ENCODE data around the gene FGD2.

FGD2 gene

DNA sequence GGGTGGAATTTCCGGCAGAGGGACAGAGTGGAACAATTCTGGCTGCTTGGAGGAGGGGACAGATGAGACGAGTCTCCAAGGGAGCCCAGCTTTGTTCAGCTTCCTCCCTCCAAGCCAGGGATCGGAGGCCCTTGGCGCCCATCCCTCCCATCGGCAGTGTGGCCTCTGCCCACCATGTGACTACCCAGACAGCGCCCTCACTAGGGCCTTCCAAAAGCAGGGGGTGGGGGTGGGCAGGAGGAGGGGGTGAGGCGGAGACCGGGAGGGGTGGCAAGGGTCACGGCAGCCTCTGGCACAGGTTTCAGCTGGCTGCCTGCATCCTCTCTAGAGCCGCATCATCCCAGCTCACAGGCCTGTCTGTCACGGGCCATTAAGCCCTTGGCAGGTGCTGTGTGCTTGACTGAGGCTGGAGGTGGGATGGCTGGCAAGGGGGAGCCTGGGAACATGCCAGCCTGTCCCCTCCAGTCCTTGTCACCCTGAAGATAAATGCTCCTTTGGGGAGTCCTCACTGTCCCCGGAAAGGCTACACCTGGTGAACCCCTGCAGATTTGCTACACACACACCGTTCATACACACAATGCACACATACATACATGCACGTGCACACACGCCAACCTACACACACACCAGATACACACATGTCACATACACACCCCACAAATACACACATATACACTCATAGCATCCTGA lies 6.2 kb upstream of the FGD2 start:
- TF ChIP-seq, protein P1, sequence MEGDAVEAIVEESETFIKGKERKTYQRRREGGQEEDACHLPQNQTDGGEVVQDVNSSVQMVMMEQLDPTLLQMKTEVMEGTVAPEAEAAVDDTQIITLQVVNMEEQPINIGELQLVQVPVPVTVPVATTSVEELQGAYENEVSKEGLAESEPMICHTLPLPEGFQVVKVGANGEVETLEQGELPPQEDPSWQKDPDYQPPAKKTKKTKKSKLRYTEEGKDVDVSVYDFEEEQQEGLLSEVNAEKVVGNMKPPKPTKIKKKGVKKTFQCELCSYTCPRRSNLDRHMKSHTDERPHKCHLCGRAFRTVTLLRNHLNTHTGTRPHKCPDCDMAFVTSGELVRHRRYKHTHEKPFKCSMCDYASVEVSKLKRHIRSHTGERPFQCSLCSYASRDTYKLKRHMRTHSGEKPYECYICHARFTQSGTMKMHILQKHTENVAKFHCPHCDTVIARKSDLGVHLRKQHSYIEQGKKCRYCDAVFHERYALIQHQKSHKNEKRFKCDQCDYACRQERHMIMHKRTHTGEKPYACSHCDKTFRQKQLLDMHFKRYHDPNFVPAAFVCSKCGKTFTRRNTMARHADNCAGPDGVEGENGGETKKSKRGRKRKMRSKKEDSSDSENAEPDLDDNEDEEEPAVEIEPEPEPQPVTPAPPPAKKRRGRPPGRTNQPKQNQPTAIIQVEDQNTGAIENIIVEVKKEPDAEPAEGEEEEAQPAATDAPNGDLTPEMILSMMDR (IDR thresholded peaks at IDR 0.05; ENCODE audit: low read depth, low read length) = no peak
- DNase-seq (ENCODE audit: low read depth in 2 of 2) = no peak
- no peak overlapping the region for H3K4me3 ChIP-seq (replicated peaks in 1 of 2; ENCODE audit: low read depth in 2 of 2, low read length in 2 of 2)

DNA sequence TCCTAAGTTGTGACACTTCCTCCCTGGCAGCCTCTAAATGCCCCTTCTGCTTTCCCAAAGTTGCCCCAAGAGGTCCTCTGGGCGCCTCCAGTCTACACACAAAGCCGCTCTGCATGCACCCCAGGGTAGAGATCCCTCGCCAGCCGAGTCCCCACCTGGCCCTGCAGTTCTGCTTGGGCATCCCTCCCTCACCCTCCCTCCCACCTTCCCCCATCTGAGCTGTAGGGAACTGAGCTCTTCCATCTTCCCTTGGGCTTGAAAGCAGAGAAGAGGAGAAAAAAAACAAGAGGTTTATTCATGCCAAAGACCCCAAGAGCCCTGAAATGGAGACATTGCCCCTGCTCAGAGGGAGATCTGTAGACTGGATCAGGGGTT lies 5.7 kb upstream of the FGD2 start:
- TF ChIP-seq, protein P1 (IDR thresholded peaks at IDR 0.05; ENCODE audit: low read depth, low read length) = no peak
- DNase-seq (ENCODE audit: low read depth in 2 of 2) = no peak
- H3K4me3 ChIP-seq (replicated peaks in 1 of 2; ENCODE audit: low read depth in 2 of 2, low read length in 2 of 2) = no peak overlapping the region

- TF ChIP-seq, protein P1 (IDR thresholded peaks at IDR 0.05; ENCODE audit: low read depth, low read length) = no peak
- DNase-seq (ENCODE audit: low read depth in 2 of 2) = no peak
- no peak overlapping the region for H3K4me3 ChIP-seq (replicated peaks in 1 of 2; ENCODE audit: low read depth in 2 of 2, low read length in 2 of 2)
Observed at GRCh38 chr6:37004044-37004980, 1.1 kb upstream of the FGD2 start.

GRCh38 chr6:37005827-37006567 lies 542 bp downstream of the FGD2 start:
- TF ChIP-seq, protein P1 (IDR thresholded peaks at IDR 0.05; ENCODE audit: low read depth, low read length) = no peak
- H3K4me3 ChIP-seq (replicated peaks in 1 of 2; ENCODE audit: low read depth in 2 of 2, low read length in 2 of 2) = no peak overlapping the region
- DNase-seq (ENCODE audit: low read depth in 2 of 2) = no peak

- DNase-seq (ENCODE audit: low read depth in 2 of 2) = peak; percentile 26 to 33
- TF ChIP-seq, protein P1 (IDR thresholded peaks at IDR 0.05; ENCODE audit: low read depth, low read length) = no peak
- H3K4me3 ChIP-seq (replicated peaks in 1 of 2; ENCODE audit: low read depth in 2 of 2, low read length in 2 of 2) = no peak overlapping the region
Observed at GRCh38 chr6:37006793-37007339, 1.4 kb downstream of the FGD2 start.

DNA sequence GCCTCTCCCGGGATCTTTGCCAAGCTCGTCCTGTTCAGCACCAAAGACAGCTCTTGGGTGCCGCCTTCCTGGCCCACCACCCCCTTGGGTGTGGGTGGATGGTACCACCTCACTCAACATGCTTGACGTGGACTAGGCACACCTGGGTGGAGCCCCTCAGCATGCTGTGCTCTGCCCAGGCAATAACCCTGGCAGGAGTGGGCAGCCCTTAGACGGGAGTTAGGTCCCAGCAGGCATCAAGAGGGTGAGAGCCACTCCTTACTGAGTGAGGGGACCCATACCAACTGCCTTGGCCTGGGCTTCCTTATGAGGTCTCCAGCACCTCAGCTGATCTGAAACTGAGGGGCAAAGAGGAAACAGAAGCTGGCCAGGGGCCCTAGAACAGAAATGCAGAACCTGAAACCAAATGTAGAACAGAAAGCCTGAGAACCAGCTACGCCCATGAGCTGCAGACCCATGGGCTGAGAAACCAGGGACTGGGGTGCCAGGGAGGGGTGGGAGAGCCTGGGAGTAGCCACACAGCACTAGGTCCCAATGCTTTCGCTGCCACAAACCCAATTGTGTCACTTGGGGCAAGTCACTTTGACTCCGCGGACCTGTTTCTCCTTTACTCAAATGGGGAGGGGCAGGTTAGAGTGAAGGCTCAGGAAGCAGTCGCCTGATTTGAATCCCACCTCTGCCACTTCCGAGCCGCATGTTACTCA lies 2.0 kb downstream of the FGD2 start:
- DNase-seq (ENCODE audit: low read depth in 2 of 2) = no peak
- no peak overlapping the region for H3K4me3 ChIP-seq (replicated peaks in 1 of 2; ENCODE audit: low read depth in 2 of 2, low read length in 2 of 2)
- TF ChIP-seq, protein P1 (IDR thresholded peaks at IDR 0.05; ENCODE audit: low read depth, low read length) = no peak

Measured in cardiac fibroblast (primary cell).